HCT116 (cell line): ENCODE measurements around the gene EHD3. TPM values are rescaled to one million over a fixed set of nuclear protein-coding genes. Genes with fewer than 3 reads are reported as not detected.

ENCODE experiments used
- ATAC-seq: fragments of 200-7000 bp; cut with Tn5 transposase; 2 replicates; pipeline ENCODE4 v1.9.1; 2020; ENCODE audit warnings: mild to moderate bottlenecking, moderate library complexity
- BruUV-seq: library from RNA; stranded (reverse); fragments of 400-500 nt; replicated peaks from 2 replicates; lab custom pipeline; 2021; lab: Mats Ljungman, UMichigan
- CTCF ChIA-PET: fragments of 300-600 bp; sonication (Branson Sonifier 250); formaldehyde crosslinking; loops from one replicate; lab custom pipeline; 2021; ENCODE audit warnings: antibody characterized with exemption; lab: Charles Lee
- POLR2A ChIA-PET: fragments of 300-600, 350-600 bp; sonication (Branson Sonifier 250); formaldehyde crosslinking; loops from one replicate; lab custom pipeline; 2021; ENCODE audit warnings: antibody characterized with exemption; lab: Charles Lee
- RAD21 ChIA-PET, 2 experiments: fragments of 300-600 bp; sonication (Branson Sonifier 250); formaldehyde crosslinking; loops; one replicate each; lab custom pipeline; 2023; ENCODE audit warnings: low total read pairs in 2 of 2; ENCODE audit not compliant: uncharacterized antibody in 2 of 2, unreplicated experiment in 2 of 2, low non-redundant PET in 1 of 2; lab: Charles Lee
- DNase-seq: peaks from one replicate; pipeline ENCODE4 v3.0.0-alpha.2; 2010; ENCODE audit warnings: low read depth, low spot score
- H2AFZ ChIP-seq: fragments of 200-600 bp; shearing (Covaris generic), sonication (generic); 2 replicates; pipeline ENCODE4 v1.6.1; 2017; ENCODE audit warnings: low read depth, mixed run types, mixed read lengths, antibody characterized with exemption, low read length; ENCODE audit not compliant: poor library complexity, severe bottlenecking
- H3K27ac ChIP-seq: 2 replicates; pipeline ENCODE4 v1.5.1; 2012; ENCODE audit warnings: low read depth, low read length
- H3K27me3 ChIP-seq: fragments of 200-600 bp; sonication (generic); 2 replicates; pipeline ENCODE4 v1.6.1; 2016; ENCODE audit warnings: mixed run types, low read length, mixed read lengths; ENCODE audit not compliant: insufficient read depth
- H3K36me3 ChIP-seq, 2 experiments: fragments of 200-500 bp in 1 of 2; fragments of 200-600 bp in 1 of 2; sonication (Bioruptor generic) in 1 of 2; sonication (generic) in 1 of 2; 2 replicates each; pipeline versions ENCODE4 v1.5.1 to v1.6.1; 2014 to 2016; ENCODE audit warnings: low read length in 2 of 2, inconsistent platforms in 1 of 2, mixed read lengths in 1 of 2, mixed run types in 1 of 2; ENCODE audit not compliant: insufficient read depth in 2 of 2, control insufficient read depth in 1 of 2
- H3K4me1 ChIP-seq, 2 experiments: fragments of 200-600 bp in 1 of 2; sonication (generic) in 1 of 2; 2 replicates each; pipeline versions ENCODE4 v1.5.1 to v1.6.1; 2012 to 2017; ENCODE audit warnings: low read length in 2 of 2, inconsistent platforms in 1 of 2, mild to moderate bottlenecking in 1 of 2, mixed read lengths in 1 of 2, mixed run types in 1 of 2, moderate library complexity in 1 of 2; ENCODE audit not compliant: insufficient read depth in 2 of 2, control insufficient read depth in 1 of 2
- H3K4me2 ChIP-seq: fragments of 200-600 bp; sonication (generic); 2 replicates; pipeline ENCODE4 v1.6.1; 2017; ENCODE audit warnings: mixed run types, low read length, mixed read lengths
- H3K4me3 ChIP-seq, 2 experiments: fragments of 200-600 bp in 1 of 2; sonication (generic) in 1 of 2; replicated peaks in 1 of 2; 2 replicates each; pipeline ENCODE4 v1.5.1; 2011 to 2016; ENCODE audit warnings: low read length in 2 of 2, control low read depth in 1 of 2, low read depth in 1 of 2, mild to moderate bottlenecking in 1 of 2, mixed read lengths in 1 of 2, mixed run types in 1 of 2
- H3K79me2 ChIP-seq: fragments of 200-600 bp; sonication (generic); 2 replicates; pipeline ENCODE4 v1.6.1; 2017; ENCODE audit warnings: mild to moderate bottlenecking, mixed run types, low read length, moderate library complexity, mixed read lengths; ENCODE audit not compliant: insufficient read depth
- H3K9ac ChIP-seq: fragments of 200-600 bp; sonication (generic); 2 replicates; pipeline ENCODE4 v1.6.1; 2016; ENCODE audit warnings: low read length, mixed read lengths
- H3K9me2 ChIP-seq: fragments of 200-600 bp; sonication (generic), shearing (Covaris generic); 2 replicates; pipeline ENCODE4 v1.6.1; 2017; ENCODE audit warnings: mixed run types, mild to moderate bottlenecking, moderate library complexity; ENCODE audit not compliant: insufficient read depth
- H3K9me3 ChIP-seq, 2 experiments: fragments of 200-500 bp in 1 of 2; fragments of 200-600 bp in 1 of 2; sonication (Bioruptor generic) in 1 of 2; sonication (generic) in 1 of 2; 2 replicates each; pipeline ENCODE4 v1.6.1; 2014 to 2017; ENCODE audit warnings: low read length in 2 of 2, mixed read lengths in 2 of 2, inconsistent platforms in 1 of 2, low read depth in 1 of 2, mild to moderate bottlenecking in 1 of 2, mixed run types in 1 of 2, moderate library complexity in 1 of 2; ENCODE audit not compliant: control insufficient read depth in 1 of 2, insufficient read depth in 1 of 2
- H4K20me1 ChIP-seq: fragments of 200-600 bp; sonication (generic), shearing (Covaris generic); 2 replicates; pipeline ENCODE4 v1.6.1; 2017; ENCODE audit warnings: mixed run types, mild to moderate bottlenecking, moderate library complexity; ENCODE audit not compliant: insufficient read depth
- CEBPB ChIP-seq: IDR thresholded peaks from 2 replicates; pipeline ENCODE4 v1.6.1; 2012; ENCODE audit warnings: low read depth
- EGR1 ChIP-seq: IDR thresholded peaks from 2 replicates; pipeline ENCODE4 v1.6.1; 2012; ENCODE audit warnings: low read depth
- ELF1 ChIP-seq: IDR thresholded peaks from 2 replicates; pipeline ENCODE4 v1.6.1; 2012; ENCODE audit warnings: low read depth, borderline replicate concordance
- FOSL1 ChIP-seq: IDR thresholded peaks from 2 replicates; pipeline ENCODE4 v1.6.1; 2012; ENCODE audit warnings: low read depth
- RAD21 ChIP-seq: IDR thresholded peaks from 2 replicates; pipeline ENCODE4 v1.6.1; 2012; ENCODE audit warnings: low read depth, mild to moderate bottlenecking
- SIN3A ChIP-seq: IDR thresholded peaks from 2 replicates; pipeline ENCODE4 v1.6.1; 2012; ENCODE audit warnings: low read depth
- TCF7L2 ChIP-seq: IDR thresholded peaks from 2 replicates; pipeline ENCODE4 v1.7.0; 2011; ENCODE audit warnings: borderline replicate concordance, inconsistent platforms; ENCODE audit not compliant: insufficient read depth, insufficient read length; ENCODE audit errors: extremely low read depth
- YY1 ChIP-seq: IDR thresholded peaks from 2 replicates; pipeline ENCODE4 v1.6.1; 2011; ENCODE audit warnings: low read length, low read depth, moderate library complexity, mild to moderate bottlenecking; ENCODE audit not compliant: insufficient replicate concordance; ENCODE audit errors: extremely low read depth
- intact Hi-C: fragments of 100-400 bp; cut with micrococcal nuclease; formaldehyde crosslinking; loops from 2 replicates; pipeline ENCODE4 v1.10.0; 2022
- total RNA-seq: library from RNA; stranded (reverse); gene quantifications from one replicate; pipeline ENCODE4 v1.2.1, GENCODE V29; 2021; ENCODE audit not compliant: unreplicated experiment
- TF ChIP-seq, protein P1 (sequence below): IDR thresholded peaks from 2 replicates; pipeline ENCODE4 v1.6.1; 2011; ENCODE audit warnings: mild to moderate bottlenecking, low read length, moderate library complexity; ENCODE audit not compliant: insufficient replicate concordance; ENCODE audit errors: extremely low read depth
- TF ChIP-seq, protein P2 (sequence below): IDR thresholded peaks from 2 replicates; pipeline ENCODE4 v1.6.1; 2012; ENCODE audit warnings: low read depth

EHD3 gene
- total RNA-seq, 1 experiment from 2014 or later = not detected

- BruUV-seq = no TSS peak
- intact Hi-C loops = no loop called here
- RAD21 ChIA-PET = no interaction called here
- H3K9ac ChIP-seq = no peak overlapping the region
- no peaks in the 10 kb centered on the region for H3K4me1 ChIP-seq
- no peaks in the 10 kb centered on the region for H4K20me1 ChIP-seq
- H3K36me3 ChIP-seq = no peaks in the 10 kb centered on the region
- H3K27ac ChIP-seq = no peak overlapping the region
- no peaks in the 10 kb centered on the region for H3K79me2 ChIP-seq
- H3K27me3 ChIP-seq = 0 out of 2 replicates have a peak, but pooled peaks cover 8% of the 10 kb centered on the region
- ATAC-seq (no peak), DNase-seq (no peak)
- H3K4me2 ChIP-seq = no peak overlapping the region
- no peaks in the 10 kb centered on the region for H3K9me3 ChIP-seq
- CTCF ChIA-PET = no interaction called here
- H3K4me3 ChIP-seq = no peak overlapping the region
- TF ChIP-seq SIN3A (no peak), TCF7L2 (no peak), ELF1 (no peak), YY1 (no peak), EGR1 (no peak), CEBPB (no peak), RAD21 (no peak), FOSL1 (no peak)
- TF ChIP-seq, protein P1, sequence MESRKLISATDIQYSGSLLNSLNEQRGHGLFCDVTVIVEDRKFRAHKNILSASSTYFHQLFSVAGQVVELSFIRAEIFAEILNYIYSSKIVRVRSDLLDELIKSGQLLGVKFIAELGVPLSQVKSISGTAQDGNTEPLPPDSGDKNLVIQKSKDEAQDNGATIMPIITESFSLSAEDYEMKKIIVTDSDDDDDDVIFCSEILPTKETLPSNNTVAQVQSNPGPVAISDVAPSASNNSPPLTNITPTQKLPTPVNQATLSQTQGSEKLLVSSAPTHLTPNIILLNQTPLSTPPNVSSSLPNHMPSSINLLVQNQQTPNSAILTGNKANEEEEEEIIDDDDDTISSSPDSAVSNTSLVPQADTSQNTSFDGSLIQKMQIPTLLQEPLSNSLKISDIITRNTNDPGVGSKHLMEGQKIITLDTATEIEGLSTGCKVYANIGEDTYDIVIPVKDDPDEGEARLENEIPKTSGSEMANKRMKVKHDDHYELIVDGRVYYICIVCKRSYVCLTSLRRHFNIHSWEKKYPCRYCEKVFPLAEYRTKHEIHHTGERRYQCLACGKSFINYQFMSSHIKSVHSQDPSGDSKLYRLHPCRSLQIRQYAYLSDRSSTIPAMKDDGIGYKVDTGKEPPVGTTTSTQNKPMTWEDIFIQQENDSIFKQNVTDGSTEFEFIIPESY = no peak
- TF ChIP-seq, protein P2, sequence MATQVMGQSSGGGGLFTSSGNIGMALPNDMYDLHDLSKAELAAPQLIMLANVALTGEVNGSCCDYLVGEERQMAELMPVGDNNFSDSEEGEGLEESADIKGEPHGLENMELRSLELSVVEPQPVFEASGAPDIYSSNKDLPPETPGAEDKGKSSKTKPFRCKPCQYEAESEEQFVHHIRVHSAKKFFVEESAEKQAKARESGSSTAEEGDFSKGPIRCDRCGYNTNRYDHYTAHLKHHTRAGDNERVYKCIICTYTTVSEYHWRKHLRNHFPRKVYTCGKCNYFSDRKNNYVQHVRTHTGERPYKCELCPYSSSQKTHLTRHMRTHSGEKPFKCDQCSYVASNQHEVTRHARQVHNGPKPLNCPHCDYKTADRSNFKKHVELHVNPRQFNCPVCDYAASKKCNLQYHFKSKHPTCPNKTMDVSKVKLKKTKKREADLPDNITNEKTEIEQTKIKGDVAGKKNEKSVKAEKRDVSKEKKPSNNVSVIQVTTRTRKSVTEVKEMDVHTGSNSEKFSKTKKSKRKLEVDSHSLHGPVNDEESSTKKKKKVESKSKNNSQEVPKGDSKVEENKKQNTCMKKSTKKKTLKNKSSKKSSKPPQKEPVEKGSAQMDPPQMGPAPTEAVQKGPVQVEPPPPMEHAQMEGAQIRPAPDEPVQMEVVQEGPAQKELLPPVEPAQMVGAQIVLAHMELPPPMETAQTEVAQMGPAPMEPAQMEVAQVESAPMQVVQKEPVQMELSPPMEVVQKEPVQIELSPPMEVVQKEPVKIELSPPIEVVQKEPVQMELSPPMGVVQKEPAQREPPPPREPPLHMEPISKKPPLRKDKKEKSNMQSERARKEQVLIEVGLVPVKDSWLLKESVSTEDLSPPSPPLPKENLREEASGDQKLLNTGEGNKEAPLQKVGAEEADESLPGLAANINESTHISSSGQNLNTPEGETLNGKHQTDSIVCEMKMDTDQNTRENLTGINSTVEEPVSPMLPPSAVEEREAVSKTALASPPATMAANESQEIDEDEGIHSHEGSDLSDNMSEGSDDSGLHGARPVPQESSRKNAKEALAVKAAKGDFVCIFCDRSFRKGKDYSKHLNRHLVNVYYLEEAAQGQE = no peak
- H3K9me2 ChIP-seq = no peaks in the 10 kb centered on the region
- H2AFZ ChIP-seq = no peak overlapping the region
- POLR2A ChIA-PET = no interaction called here
These were observed 70.9 kb downstream of the EHD3 start for GRCh38 chr2:31304816-31305215.
